Left ventricle myocardium inferior (tissue), 1 donor: ENCODE measurements around the gene OR1S2. TPM values are rescaled to one million over a fixed set of nuclear protein-coding genes. Genes with fewer than 3 reads are reported as not detected.

Experiments
- DNase-seq: peaks from one replicate; pipeline ENCODE4 v3.0.0-alpha.2; 2020
- H3K27ac ChIP-seq: fragments of 200-600 bp; replicated peaks from 2 replicates; pipeline ENCODE4 v1.8.0; 2021
- H3K27me3 ChIP-seq: fragments of 200-600 bp; 2 replicates; pipeline ENCODE4 v1.8.0; 2021; ENCODE audit warnings: low read depth
- H3K36me3 ChIP-seq: fragments of 200-600 bp; 2 replicates; pipeline ENCODE4 v1.8.0; 2021
- H3K4me1 ChIP-seq: fragments of 200-600 bp; 2 replicates; pipeline ENCODE4 v1.8.0; 2021
- H3K4me3 ChIP-seq: fragments of 200-600 bp; 2 replicates; pipeline ENCODE4 v1.8.0; 2021; ENCODE audit warnings: mild to moderate bottlenecking, moderate library complexity
- H3K9me3 ChIP-seq: fragments of 200-600 bp; replicated peaks from 2 replicates; pipeline ENCODE4 v1.8.0; 2021
- intact Hi-C: fragments of 100-400 bp; cut with micrococcal nuclease; formaldehyde crosslinking; loops from one replicate; pipeline ENCODE4 v1.11.0; 2022
- total RNA-seq: library from RNA; stranded (reverse); fragmentation: NEBNext Ultra II Directional; extraction: Animal tissue kit (Norgen Biotek cat#: 25700); gene quantifications from one replicate; pipeline ENCODE4 v1.2.1, GENCODE V29; 2021
- TF ChIP-seq, protein P1 (sequence below): fragments of 200-600 bp; IDR thresholded peaks from 2 replicates; pipeline ENCODE4 v1.8.0; 2021; ENCODE audit warnings: antibody characterized with exemption, mild to moderate bottlenecking, borderline replicate concordance
- donor health status: DM: no; HTN: yes; CAD: no; lungs with severe emphysema.

OR1S2 gene
- total RNA-seq, 1 donor from 2014 or later: not detected

DNA sequence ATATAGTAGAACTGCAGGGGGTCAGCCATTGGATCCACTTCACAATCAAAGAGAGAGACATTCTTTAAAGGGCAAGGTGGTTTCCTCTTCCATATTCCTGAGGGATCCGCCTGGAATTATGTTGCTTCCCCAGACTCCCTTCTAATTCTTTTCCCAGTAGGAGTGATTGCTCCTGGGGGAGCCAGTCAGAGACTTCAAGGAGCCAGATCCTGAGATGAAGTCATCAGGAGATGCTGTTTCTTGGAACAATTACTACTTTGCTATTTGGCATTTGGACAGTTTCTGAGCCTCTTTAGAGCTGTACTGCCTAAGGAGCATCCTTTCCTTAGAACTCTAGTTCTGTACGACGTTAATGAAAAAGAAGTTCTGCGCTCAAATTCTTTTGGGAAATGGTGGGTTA, 17.0 kb downstream of the OR1S2 start:
- intact Hi-C loops: loop anchor here (10.0 kb wide), 1 partner anchor 162 kb away; the partner anchor contains the start of gene OR9Q1
- peak overlapping the region; percentile 48 for H3K27ac ChIP-seq

DNA sequence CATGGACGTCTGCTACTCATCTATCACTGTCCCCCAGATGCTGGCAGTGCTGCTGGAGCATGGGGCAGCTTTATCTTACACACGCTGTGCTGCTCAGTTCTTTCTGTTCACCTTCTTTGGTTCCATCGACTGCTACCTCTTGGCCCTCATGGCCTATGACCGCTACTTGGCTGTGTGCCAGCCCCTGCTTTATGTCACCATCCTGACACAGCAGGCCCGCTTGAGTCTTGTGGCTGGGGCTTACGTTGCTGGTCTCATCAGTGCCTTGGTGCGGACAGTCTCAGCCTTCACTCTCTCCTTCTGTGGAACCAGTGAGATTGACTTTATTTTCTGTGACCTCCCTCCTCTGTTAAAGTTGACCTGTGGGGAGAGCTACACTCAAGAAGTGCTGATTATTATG, 24.3 kb downstream of the OR1S2 start:
- Histone ChIP-seq H3K36me3 (no peaks in the 10 kb centered on the region), H3K4me3 (no peak overlapping the region), H3K27me3 (no peaks in the 10 kb centered on the region), H3K9me3 (no peaks in the 10 kb centered on the region), H3K27ac (no peak overlapping the region), H3K4me1 (no peaks in the 10 kb centered on the region)
- TF ChIP-seq, protein P1, sequence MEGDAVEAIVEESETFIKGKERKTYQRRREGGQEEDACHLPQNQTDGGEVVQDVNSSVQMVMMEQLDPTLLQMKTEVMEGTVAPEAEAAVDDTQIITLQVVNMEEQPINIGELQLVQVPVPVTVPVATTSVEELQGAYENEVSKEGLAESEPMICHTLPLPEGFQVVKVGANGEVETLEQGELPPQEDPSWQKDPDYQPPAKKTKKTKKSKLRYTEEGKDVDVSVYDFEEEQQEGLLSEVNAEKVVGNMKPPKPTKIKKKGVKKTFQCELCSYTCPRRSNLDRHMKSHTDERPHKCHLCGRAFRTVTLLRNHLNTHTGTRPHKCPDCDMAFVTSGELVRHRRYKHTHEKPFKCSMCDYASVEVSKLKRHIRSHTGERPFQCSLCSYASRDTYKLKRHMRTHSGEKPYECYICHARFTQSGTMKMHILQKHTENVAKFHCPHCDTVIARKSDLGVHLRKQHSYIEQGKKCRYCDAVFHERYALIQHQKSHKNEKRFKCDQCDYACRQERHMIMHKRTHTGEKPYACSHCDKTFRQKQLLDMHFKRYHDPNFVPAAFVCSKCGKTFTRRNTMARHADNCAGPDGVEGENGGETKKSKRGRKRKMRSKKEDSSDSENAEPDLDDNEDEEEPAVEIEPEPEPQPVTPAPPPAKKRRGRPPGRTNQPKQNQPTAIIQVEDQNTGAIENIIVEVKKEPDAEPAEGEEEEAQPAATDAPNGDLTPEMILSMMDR: no peak
- peak; percentile 13 for DNase-seq
- intact Hi-C loops: loop anchor here (10.0 kb wide), 1 partner anchor 155 kb away; the partner anchor contains the start of gene OR9Q1

More for the DNA sequence above, 17.0 kb downstream of the OR1S2 start:
- TF ChIP-seq, protein P1: peak; percentile 16
- Histone ChIP-seq H3K36me3 (no peaks in the 10 kb centered on the region), H3K4me1 (peaks cover 20% of the 10 kb centered on the region), H3K4me3 (no peak overlapping the region), H3K27me3 (no peaks in the 10 kb centered on the region), H3K9me3 (no peaks in the 10 kb centered on the region)
- no peak for DNase-seq

DNA sequence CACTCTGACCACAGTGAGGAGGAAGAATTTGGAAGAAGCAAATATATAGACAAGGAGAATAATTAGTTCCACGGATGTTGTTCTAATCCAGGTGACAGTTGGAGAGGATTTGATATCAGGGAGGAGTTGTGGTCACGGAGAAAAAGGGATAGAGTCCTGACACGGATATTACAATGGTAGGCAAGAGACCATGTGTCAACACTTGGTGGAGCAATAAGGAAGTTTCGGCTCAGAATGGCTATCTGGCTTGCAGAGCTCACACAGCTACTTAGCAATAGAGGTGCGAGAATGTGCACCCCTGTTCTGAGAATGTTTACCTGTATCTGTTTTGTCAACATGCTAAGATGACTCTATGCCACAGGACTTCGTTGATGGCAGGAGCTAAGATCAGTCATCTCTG, 25.5 kb downstream of the OR1S2 start:
- Histone ChIP-seq H3K27me3 (no peaks in the 10 kb centered on the region), H3K36me3 (no peaks in the 10 kb centered on the region), H3K27ac (no peak overlapping the region), H3K9me3 (no peaks in the 10 kb centered on the region), H3K4me1 (no peaks in the 10 kb centered on the region), H3K4me3 (no peak overlapping the region)
- no peak for DNase-seq
- intact Hi-C loops: no loop called here
- TF ChIP-seq, protein P1: no peak

DNA sequence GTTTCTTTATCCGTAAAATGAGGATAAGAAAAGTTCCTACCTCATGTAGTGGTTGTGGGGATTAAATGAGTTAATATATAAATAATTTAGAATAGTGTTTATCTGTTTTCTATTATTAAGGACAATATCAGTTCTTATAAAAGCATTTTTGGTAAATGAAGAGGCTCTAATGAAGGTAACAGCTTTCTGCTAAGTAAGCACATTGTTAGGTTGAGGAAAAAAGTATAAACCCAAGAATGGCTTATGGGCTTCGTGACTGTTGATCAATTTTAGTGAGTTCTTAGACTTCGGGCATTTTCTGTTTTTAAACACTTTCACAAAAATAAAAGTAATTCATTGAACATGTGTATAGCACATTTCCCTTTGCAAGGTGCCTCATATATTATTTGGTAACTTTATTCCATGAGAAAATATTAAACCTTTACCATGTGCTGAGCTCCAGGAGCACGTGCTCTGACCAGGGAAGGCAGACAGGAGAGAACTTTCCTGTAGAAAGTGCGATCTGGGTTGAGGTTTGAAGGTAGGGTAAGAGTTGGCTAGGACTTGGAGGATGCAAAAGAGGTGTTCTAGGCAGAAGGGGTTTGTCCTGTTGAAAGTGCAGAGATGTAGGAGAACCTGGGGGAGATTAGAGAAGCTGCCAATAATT, 26.4 kb downstream of the OR1S2 start:
- H3K36me3 ChIP-seq: no peaks in the 10 kb centered on the region
- no peaks in the 10 kb centered on the region for H3K9me3 ChIP-seq
- no peaks in the 10 kb centered on the region for H3K4me1 ChIP-seq
- H3K27me3 ChIP-seq: no peaks in the 10 kb centered on the region
- no peak overlapping the region for H3K27ac ChIP-seq
- TF ChIP-seq, protein P1: no peak
- H3K4me3 ChIP-seq: no peak overlapping the region
- no peak for DNase-seq
- intact Hi-C loops: no loop called here

DNA sequence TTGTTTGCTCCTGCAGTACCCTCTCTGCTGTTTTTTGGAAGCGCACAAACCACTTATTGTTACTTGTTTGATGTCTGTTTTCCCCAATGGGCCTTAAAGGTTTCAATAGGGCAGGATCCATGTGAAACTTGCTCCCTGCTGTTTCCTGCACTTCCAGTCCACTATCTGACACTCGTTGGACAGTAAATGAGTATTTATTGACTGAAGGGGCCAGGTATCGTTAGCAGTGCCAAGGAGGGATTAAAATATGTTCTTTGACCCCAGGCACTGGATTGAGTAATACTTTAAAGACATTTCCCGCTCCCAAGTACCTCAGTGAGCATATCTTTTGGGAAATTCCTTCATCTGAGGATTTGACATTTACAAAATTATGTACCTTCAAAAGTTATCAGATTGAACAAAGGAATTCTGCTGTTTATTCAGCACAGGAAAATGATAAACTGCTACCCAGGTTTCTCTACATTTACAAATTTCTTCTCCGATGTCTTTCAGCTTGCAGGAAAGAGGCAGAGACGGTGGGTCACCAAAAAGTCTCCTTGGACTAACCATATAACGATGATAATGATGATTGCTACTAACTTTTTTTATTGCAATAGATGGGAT, 38.3 kb downstream of the OR1S2 start:
- intact Hi-C loops: no loop called here

More for the DNA sequence above, 38.3 kb downstream of the OR1S2 start:
- TF ChIP-seq, protein P1: no peak
- Histone ChIP-seq H3K27me3 (no peaks in the 10 kb centered on the region), H3K9me3 (no peaks in the 10 kb centered on the region), H3K36me3 (no peaks in the 10 kb centered on the region), H3K27ac (no peak overlapping the region), H3K4me3 (no peak overlapping the region), H3K4me1 (no peaks in the 10 kb centered on the region)
- DNase-seq: no peak
